ENCODE results near the gene ARHGEF7. TPM values are rescaled to one million over a fixed set of nuclear protein-coding genes. Genes with fewer than 3 reads are reported as not detected.

The ARHGEF7 gene
- total RNA-seq, 2 donors from 2014 or later: 49.5 to 53.5 TPM

DNA sequence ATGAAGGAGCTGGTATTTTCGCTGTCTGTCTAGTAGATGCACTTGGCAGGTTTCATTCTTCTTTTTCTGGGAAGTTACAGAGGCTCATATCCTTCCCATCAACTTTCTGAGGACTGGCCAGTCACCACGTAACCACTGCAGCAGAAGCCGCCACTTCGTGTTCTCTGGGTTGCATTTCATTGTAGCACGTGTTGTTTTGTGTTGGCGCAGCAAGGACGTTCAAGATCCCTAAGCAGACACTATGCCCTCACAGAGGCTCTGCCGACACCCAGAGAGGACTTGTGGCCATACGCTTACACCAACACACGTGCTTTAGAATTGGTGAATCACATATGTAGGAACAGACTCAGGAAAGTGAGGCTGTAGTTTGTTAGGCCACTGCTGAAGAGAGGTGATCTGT is 163.1 kb downstream of the ARHGEF7 start:
- no peaks in the 10 kb centered on the region for H3K9me3 ChIP-seq (ENCODE audit: control insufficient read depth, low read length)
- H3K36me3 Mint-ChIP-seq (ENCODE audit: low read depth): peaks cover 58% of the 10 kb centered on the region
- DNase-seq: no peak
- H3K4me1 ChIP-seq (ENCODE audit: control insufficient read depth, insufficient read depth, low read length): no peaks in the 10 kb centered on the region
- H3K27ac ChIP-seq (ENCODE audit: low read depth, low read length): no peak overlapping the region
- H3K27me3 Mint-ChIP-seq (ENCODE audit: insufficient read depth): no peaks in the 10 kb centered on the region
- H3K36me3 ChIP-seq (ENCODE audit: control insufficient read depth, insufficient read depth, low read length): peaks cover 80% of the 10 kb centered on the region
- WGBS, 2 experiments (ENCODE audit: insufficient coverage in 1 of 2, insufficient read length in 1 of 2): 90 to 93% methylated on average over 8 to 10 of the region's 10 CpGs
- no peak overlapping the region for H3K9ac ChIP-seq (ENCODE audit: extremely low read depth, low read length, poor library complexity, severe bottlenecking)
- H3K4me3 ChIP-seq (ENCODE audit: low read length): no peak overlapping the region
- H3K4me3 Mint-ChIP-seq: no peak overlapping the region
- no peak overlapping the region for H3K27ac Mint-ChIP-seq
- no peaks in the 10 kb centered on the region for H3K9me3 Mint-ChIP-seq
- TF ChIP-seq, protein P1, sequence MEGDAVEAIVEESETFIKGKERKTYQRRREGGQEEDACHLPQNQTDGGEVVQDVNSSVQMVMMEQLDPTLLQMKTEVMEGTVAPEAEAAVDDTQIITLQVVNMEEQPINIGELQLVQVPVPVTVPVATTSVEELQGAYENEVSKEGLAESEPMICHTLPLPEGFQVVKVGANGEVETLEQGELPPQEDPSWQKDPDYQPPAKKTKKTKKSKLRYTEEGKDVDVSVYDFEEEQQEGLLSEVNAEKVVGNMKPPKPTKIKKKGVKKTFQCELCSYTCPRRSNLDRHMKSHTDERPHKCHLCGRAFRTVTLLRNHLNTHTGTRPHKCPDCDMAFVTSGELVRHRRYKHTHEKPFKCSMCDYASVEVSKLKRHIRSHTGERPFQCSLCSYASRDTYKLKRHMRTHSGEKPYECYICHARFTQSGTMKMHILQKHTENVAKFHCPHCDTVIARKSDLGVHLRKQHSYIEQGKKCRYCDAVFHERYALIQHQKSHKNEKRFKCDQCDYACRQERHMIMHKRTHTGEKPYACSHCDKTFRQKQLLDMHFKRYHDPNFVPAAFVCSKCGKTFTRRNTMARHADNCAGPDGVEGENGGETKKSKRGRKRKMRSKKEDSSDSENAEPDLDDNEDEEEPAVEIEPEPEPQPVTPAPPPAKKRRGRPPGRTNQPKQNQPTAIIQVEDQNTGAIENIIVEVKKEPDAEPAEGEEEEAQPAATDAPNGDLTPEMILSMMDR (conservative IDR thresholded peaks at IDR 0.05): no peak
- H3K4me1 Mint-ChIP-seq: no peaks in the 10 kb centered on the region
- no peaks in the 10 kb centered on the region for H3K27me3 ChIP-seq (ENCODE audit: control insufficient read depth, insufficient read depth, low read length, poor library complexity, severe bottlenecking)

GRCh38 chr13:111278743-111279652 is 163.9 kb downstream of the ARHGEF7 start:
- H3K27me3 ChIP-seq (ENCODE audit: control insufficient read depth, insufficient read depth, low read length, poor library complexity, severe bottlenecking): no peaks in the 10 kb centered on the region
- 92 to 98% methylated on average over 15 to 17 of the region's 17 CpGs for WGBS, 2 experiments (ENCODE audit: insufficient coverage in 1 of 2, insufficient read length in 1 of 2)
- DNase-seq: peak; percentile 30
- Mint-ChIP-seq H3K27ac (no peak overlapping the region), H3K27me3 (ENCODE audit: insufficient read depth) (no peaks in the 10 kb centered on the region), H3K9me3 (no peaks in the 10 kb centered on the region), H3K36me3 (ENCODE audit: low read depth) (peaks cover 62% of the 10 kb centered on the region), H3K4me1 (no peaks in the 10 kb centered on the region), H3K4me3 (no peak overlapping the region)
- peaks cover 79% of the 10 kb centered on the region for H3K36me3 ChIP-seq (ENCODE audit: control insufficient read depth, insufficient read depth, low read length)
- no peak overlapping the region for H3K27ac ChIP-seq (ENCODE audit: low read depth, low read length)
- no peaks in the 10 kb centered on the region for H3K4me1 ChIP-seq (ENCODE audit: control insufficient read depth, insufficient read depth, low read length)
- no peak overlapping the region for H3K9ac ChIP-seq (ENCODE audit: extremely low read depth, low read length, poor library complexity, severe bottlenecking)
- no peaks in the 10 kb centered on the region for H3K9me3 ChIP-seq (ENCODE audit: control insufficient read depth, low read length)
- no peak overlapping the region for H3K4me3 ChIP-seq (ENCODE audit: low read length)
- TF ChIP-seq, protein P1 (conservative IDR thresholded peaks at IDR 0.05): no peak

DNA sequence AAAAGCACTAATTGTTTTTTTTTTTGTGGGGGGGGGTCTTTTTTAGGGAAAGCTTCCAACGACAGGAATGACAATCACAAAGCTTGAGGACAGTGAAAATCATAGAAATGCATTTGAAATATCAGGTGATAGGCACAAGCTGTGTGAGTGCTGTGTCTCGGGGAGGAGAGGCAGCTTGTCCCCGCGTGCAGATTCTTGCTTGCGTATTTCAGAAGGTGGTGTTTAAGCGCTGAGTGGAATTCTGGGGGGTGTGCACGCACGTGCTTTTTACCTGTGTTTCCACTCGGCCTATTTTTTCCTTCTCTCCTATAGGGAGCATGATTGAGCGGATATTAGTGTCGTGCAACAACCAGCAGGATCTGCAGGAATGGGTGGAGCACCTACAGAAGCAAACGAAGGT is 165.1 kb downstream of the ARHGEF7 start:
- H3K36me3 Mint-ChIP-seq (ENCODE audit: low read depth): peaks cover 66% of the 10 kb centered on the region
- peaks cover 78% of the 10 kb centered on the region for H3K36me3 ChIP-seq (ENCODE audit: control insufficient read depth, insufficient read depth, low read length)
- H3K27ac ChIP-seq (ENCODE audit: low read depth, low read length): no peak overlapping the region

More for the DNA sequence above, 165.1 kb downstream of the ARHGEF7 start:
- H3K27me3 Mint-ChIP-seq (ENCODE audit: insufficient read depth): no peaks in the 10 kb centered on the region
- Histone ChIP-seq H3K4me3 (ENCODE audit: low read length) (no peak overlapping the region), H3K27me3 (ENCODE audit: control insufficient read depth, insufficient read depth, low read length, poor library complexity, severe bottlenecking) (no peaks in the 10 kb centered on the region), H3K9me3 (ENCODE audit: control insufficient read depth, low read length) (no peaks in the 10 kb centered on the region), H3K9ac (ENCODE audit: extremely low read depth, low read length, poor library complexity, severe bottlenecking) (no peak overlapping the region), H3K4me1 (ENCODE audit: control insufficient read depth, insufficient read depth, low read length) (no peaks in the 10 kb centered on the region)
- no peak overlapping the region for H3K4me3 Mint-ChIP-seq
- WGBS, 2 experiments (ENCODE audit: insufficient coverage in 1 of 2, insufficient read length in 1 of 2): 95 to 100% methylated on average over 3 to 12 of the region's 12 CpGs
- H3K27ac Mint-ChIP-seq: no peak overlapping the region
- peak; percentile 32 for DNase-seq
- TF ChIP-seq, protein P1 (conservative IDR thresholded peaks at IDR 0.05): no peak
- H3K9me3 Mint-ChIP-seq: no peaks in the 10 kb centered on the region
- H3K4me1 Mint-ChIP-seq: no peaks in the 10 kb centered on the region
